ENCODE data around the gene AMELX. TPM values are rescaled to one million over a fixed set of nuclear protein-coding genes. Genes with fewer than 3 reads are reported as not detected.

Gene AMELX
- total and polyA plus RNA-seq, 4 donors: not detected

DNA sequence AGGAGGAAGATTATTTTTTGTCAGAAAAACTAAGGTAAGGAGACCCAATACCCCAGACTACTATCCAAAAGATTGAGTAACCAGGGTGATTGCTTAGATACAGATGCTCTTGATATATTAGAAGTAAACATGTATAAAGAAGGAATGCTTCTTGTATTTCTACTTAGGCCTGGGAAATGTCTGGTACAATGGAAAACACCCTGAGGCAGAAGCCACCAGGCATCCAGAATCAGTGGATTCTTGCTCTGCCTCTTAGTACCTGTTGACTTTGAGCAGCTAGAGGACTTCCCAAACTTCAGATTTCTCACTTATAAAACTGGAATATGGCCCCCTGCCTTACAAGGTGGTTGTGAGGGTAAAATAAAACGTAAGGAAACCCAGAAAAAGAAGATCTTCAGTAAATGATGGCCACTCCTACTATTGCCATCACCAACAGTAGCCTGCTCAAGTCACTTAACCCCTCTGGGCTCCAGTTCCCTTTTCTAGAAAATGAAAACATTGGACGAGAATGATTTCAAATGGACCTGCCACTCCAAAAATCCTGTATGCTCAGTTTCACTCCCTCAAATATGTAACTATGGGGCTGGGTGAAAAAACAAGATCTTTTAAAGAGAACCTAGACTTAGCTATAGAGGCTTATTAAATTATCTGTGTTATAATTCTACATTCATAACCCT is 56.6 kb downstream of the AMELX start:
- Histone ChIP-seq H3K36me3 (ENCODE audit: control insufficient read depth in 4 of 4, insufficient read depth in 4 of 4, low read length in 4 of 4) (no peaks in the 10 kb centered on the region), H3K9ac (ENCODE audit: insufficient read depth in 1 of 2, low read length in 2 of 2) (no peak overlapping the region), H3K27me3 (ENCODE audit: control insufficient read depth in 3 of 3, insufficient read depth in 3 of 3, low read length in 2 of 3) (peaks cover 0 to 20% (median 3%) of the 10 kb centered on the region in 3 donors), H3K4me1 (ENCODE audit: control insufficient read depth in 5 of 5, insufficient read depth in 5 of 5, low read length in 5 of 5) (peaks cover 0 to 3% (median 0%) of the 10 kb centered on the region in 5 donors), H3K27ac (ENCODE audit: low read depth in 1 of 2, low read length in 1 of 2) (no peak overlapping the region), H3K9me3 (ENCODE audit: control insufficient read depth in 4 of 4, insufficient read depth in 3 of 4, low read length in 3 of 4) (no peaks in the 10 kb centered on the region), H3K4me3 (no peak overlapping the region)
- WGBS, 2 donors: 32 to 75% methylated on average over 2 of the region's 2 CpGs
- no peak for DNase-seq
- ATAC-seq (ENCODE audit: insufficient read depth, low FRiP score): no peak
- TF ChIP-seq, protein P1, sequence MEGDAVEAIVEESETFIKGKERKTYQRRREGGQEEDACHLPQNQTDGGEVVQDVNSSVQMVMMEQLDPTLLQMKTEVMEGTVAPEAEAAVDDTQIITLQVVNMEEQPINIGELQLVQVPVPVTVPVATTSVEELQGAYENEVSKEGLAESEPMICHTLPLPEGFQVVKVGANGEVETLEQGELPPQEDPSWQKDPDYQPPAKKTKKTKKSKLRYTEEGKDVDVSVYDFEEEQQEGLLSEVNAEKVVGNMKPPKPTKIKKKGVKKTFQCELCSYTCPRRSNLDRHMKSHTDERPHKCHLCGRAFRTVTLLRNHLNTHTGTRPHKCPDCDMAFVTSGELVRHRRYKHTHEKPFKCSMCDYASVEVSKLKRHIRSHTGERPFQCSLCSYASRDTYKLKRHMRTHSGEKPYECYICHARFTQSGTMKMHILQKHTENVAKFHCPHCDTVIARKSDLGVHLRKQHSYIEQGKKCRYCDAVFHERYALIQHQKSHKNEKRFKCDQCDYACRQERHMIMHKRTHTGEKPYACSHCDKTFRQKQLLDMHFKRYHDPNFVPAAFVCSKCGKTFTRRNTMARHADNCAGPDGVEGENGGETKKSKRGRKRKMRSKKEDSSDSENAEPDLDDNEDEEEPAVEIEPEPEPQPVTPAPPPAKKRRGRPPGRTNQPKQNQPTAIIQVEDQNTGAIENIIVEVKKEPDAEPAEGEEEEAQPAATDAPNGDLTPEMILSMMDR (IDR thresholded peaks at IDR 0.05; ENCODE audit: control extremely low read depth, extremely low read depth): no peak

Small RNA genes within 50 kb of the gene (small RNA-seq; reads per million reads assigned to genes)
- gene MIR548AX (ENCODE audit: low replicate concordance): not detected

Other genes with a start within 250 kb of the AMELX start
- gene HCCS, start 182.1 kb upstream of the AMELX start, total RNA-seq: 10 to 100 TPM in 1 of 2 donors, 1 to 10 TPM in 1; 9.0 to 20.4 TPM
- gene HCCS, start 182.1 kb upstream of the AMELX start, polyA plus RNA-seq: 10 to 100 TPM; 10.1 to 21.5 TPM